Suprapubic skin (tissue), 4 donors: ENCODE measurements around the gene GALNT18. TPM values are rescaled to one million over a fixed set of nuclear protein-coding genes. Genes with fewer than 3 reads are reported as not detected.

ENCODE experiments used
- DNase-seq, 2 donors: peaks; one replicate each; pipeline ENCODE4 v3.0.0-alpha.2; 2019; ENCODE audit warnings: low spot score in 2 of 2
- H3K27ac ChIP-seq: fragments of 200-600 bp; sonication (generic); one replicate; pipeline ENCODE4 v1.5.1; 2019
- H3K27me3 ChIP-seq: fragments of 200-600 bp; sonication (generic); one replicate; pipeline ENCODE4 v1.5.1; 2019
- H3K36me3 ChIP-seq: fragments of 200-600 bp; sonication (generic); one replicate; pipeline ENCODE4 v1.5.1; 2019
- H3K4me1 ChIP-seq: fragments of 200-600 bp; sonication (generic); one replicate; pipeline ENCODE4 v1.5.1; 2019
- H3K4me3 ChIP-seq: fragments of 200-600 bp; sonication (generic); one replicate; pipeline ENCODE4 v1.5.1; 2019; ENCODE audit warnings: mild to moderate bottlenecking
- H3K9me3 ChIP-seq: fragments of 200-600 bp; sonication (generic); one replicate; pipeline ENCODE4 v1.5.1; 2019
- EP300 ChIP-seq: sonication (generic); formaldehyde crosslinking; IDR thresholded peaks from one replicate; pipeline ENCODE4 v1.6.1; 2017; ENCODE audit warnings: antibody characterized with exemption
- POLR2A ChIP-seq, 2 donors: fragments of 450-650 bp; IDR thresholded peaks; one replicate each; pipeline ENCODE4 v1.6.1; 2017; ENCODE audit warnings: antibody characterized with exemption in 2 of 2, mild to moderate bottlenecking in 2 of 2, moderate library complexity in 2 of 2
- POLR2AphosphoS5 ChIP-seq, 3 donors: sonication (generic); formaldehyde crosslinking; IDR thresholded peaks; one replicate each; pipeline ENCODE4 v1.6.1; 2017; ENCODE audit warnings: antibody characterized with exemption in 3 of 3
- WGBS: methylation state at CpG from one replicate; pipeline ENCODE4 v1.1.5; 2018; 5-methylcytosine and 5-hydroxymethylcytosine counted together
- total RNA-seq, 4 donors: library from RNA; depleted of rRNA; stranded (reverse); fragments of >200 nt; gene quantifications; one replicate each; pipeline ENCODE4 v1.1.0, GENCODE V29; 2016
- TF ChIP-seq, protein P1 (sequence below), 2 donors: fragments of 200-600 bp in 1 of 2; fragments of 450-650 bp in 1 of 2; sonication (generic) in 1 of 2; IDR thresholded peaks; one replicate each; pipeline ENCODE4 v1.5.1; 2016 to 2019; ENCODE audit warnings: antibody characterized with exemption in 2 of 2, mild to moderate bottlenecking in 1 of 2, moderate library complexity in 1 of 2

The GALNT18 gene
- total RNA-seq, 4 donors from 2014 or later = 20.6 to 26.0 (median 23.1) TPM

- Histone ChIP-seq H3K9me3 (no peaks in the 10 kb centered on the region), H3K27me3 (no peaks in the 10 kb centered on the region), H3K36me3 (no peaks in the 10 kb centered on the region), H3K4me3 (no peak overlapping the region), H3K4me1 (peaks cover 12% of the 10 kb centered on the region), H3K27ac (no peak overlapping the region)
- TF ChIP-seq, protein P1, sequence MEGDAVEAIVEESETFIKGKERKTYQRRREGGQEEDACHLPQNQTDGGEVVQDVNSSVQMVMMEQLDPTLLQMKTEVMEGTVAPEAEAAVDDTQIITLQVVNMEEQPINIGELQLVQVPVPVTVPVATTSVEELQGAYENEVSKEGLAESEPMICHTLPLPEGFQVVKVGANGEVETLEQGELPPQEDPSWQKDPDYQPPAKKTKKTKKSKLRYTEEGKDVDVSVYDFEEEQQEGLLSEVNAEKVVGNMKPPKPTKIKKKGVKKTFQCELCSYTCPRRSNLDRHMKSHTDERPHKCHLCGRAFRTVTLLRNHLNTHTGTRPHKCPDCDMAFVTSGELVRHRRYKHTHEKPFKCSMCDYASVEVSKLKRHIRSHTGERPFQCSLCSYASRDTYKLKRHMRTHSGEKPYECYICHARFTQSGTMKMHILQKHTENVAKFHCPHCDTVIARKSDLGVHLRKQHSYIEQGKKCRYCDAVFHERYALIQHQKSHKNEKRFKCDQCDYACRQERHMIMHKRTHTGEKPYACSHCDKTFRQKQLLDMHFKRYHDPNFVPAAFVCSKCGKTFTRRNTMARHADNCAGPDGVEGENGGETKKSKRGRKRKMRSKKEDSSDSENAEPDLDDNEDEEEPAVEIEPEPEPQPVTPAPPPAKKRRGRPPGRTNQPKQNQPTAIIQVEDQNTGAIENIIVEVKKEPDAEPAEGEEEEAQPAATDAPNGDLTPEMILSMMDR (IDR thresholded peaks at IDR 0.05) = no peak
- TF ChIP-seq POLR2AphosphoS5 (IDR thresholded peaks at IDR 0.05) (no peak), EP300 (no peak), POLR2A (IDR thresholded peaks at IDR 0.05) (no peak)
- no peak for DNase-seq
- 50% methylated on average over 4 of the region's 4 CpGs for WGBS
Observed at GRCh38 chr11:11415901-11416300, 205.9 kb downstream of the GALNT18 start.

DNA sequence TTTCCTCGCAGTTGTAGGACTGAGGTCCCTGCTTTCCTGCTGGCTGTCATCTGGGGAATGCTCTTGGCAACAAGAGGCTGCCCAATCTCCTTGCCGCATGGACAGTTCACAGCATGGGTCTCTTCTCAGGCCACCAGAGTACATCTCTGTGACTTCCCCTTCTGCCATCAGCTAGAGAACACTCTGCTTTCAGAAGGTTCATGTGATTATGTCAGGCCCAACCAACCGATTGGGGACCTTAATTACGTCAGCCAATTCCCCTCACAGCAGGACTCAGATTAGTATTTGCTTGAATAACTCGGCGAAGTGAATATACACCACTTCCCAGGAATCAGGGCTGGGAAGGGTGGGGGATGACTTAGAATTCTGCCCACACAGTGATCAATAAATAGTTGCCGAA, 206.8 kb downstream of the GALNT18 start:
- H3K27ac ChIP-seq = no peak overlapping the region
- no peaks in the 10 kb centered on the region for H3K36me3 ChIP-seq
- H3K27me3 ChIP-seq = no peaks in the 10 kb centered on the region
- no peaks in the 10 kb centered on the region for H3K9me3 ChIP-seq
- peaks cover 14% of the 10 kb centered on the region for H3K4me1 ChIP-seq
- WGBS = 94% methylated on average over 7 of the region's 7 CpGs
- H3K4me3 ChIP-seq = no peak overlapping the region
- DNase-seq = no peak
- TF ChIP-seq, protein P1 (IDR thresholded peaks at IDR 0.05) = no peak
- TF ChIP-seq EP300 = no peak
- no peak for TF ChIP-seq POLR2AphosphoS5 (IDR thresholded peaks at IDR 0.05)
- TF ChIP-seq POLR2A (IDR thresholded peaks at IDR 0.05) = no peak

- H3K27ac ChIP-seq = no peak overlapping the region
- no peaks in the 10 kb centered on the region for H3K36me3 ChIP-seq
- H3K4me1 ChIP-seq = peaks cover 26% of the 10 kb centered on the region
- no peak for TF ChIP-seq POLR2A (IDR thresholded peaks at IDR 0.05)
- no peak for TF ChIP-seq POLR2AphosphoS5 (IDR thresholded peaks at IDR 0.05)
- TF ChIP-seq, protein P1 (IDR thresholded peaks at IDR 0.05) = no peak
- no peak for TF ChIP-seq EP300
- no peaks in the 10 kb centered on the region for H3K9me3 ChIP-seq
- no peak overlapping the region for H3K4me3 ChIP-seq
- H3K27me3 ChIP-seq = no peaks in the 10 kb centered on the region
- DNase-seq = no peak
- WGBS = 75% methylated on average over 6 of the region's 6 CpGs
Observed at GRCh38 chr11:11413776-11414175, 208.0 kb downstream of the GALNT18 start.

- WGBS = 58% methylated on average over 8 of the region's 8 CpGs
Observed at GRCh38 chr11:11411401-11411985, 210.3 kb downstream of the GALNT18 start.

DNA sequence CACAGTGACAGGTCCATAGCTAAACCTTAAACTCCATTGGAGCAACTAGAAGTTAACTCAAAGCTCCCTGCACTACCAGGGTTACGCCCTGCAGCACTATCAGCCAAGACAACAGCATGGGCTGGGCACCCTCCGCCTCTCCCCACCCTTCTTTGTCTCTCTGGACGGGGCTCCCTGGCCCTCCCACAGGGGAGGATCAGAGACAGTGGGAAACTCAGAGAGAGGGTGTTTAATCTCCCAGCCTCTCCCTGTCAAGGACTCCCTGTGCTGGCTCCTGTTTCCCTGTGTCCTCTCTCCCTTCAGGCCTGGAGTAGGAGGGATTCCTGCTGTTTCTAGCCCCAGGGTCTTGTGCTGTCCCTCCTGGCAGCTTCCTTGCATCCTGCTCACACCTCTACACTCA, 211.9 kb downstream of the GALNT18 start:
- DNase-seq = no peak
- TF ChIP-seq, protein P1 (IDR thresholded peaks at IDR 0.05) = no peak
- TF ChIP-seq EP300 (no peak), POLR2AphosphoS5 (IDR thresholded peaks at IDR 0.05) (no peak), POLR2A (IDR thresholded peaks at IDR 0.05) (no peak)
- 43% methylated on average over 3 of the region's 3 CpGs for WGBS
- peaks cover 48% of the 10 kb centered on the region for H3K4me1 ChIP-seq
- no peaks in the 10 kb centered on the region for H3K27me3 ChIP-seq
- H3K36me3 ChIP-seq = no peaks in the 10 kb centered on the region
- H3K27ac ChIP-seq = no peak overlapping the region
- no peaks in the 10 kb centered on the region for H3K9me3 ChIP-seq
- no peak overlapping the region for H3K4me3 ChIP-seq

More at GRCh38 chr11:11411401-11411985, 210.3 kb downstream of the GALNT18 start:
- Histone ChIP-seq H3K27ac (no peak overlapping the region), H3K9me3 (no peaks in the 10 kb centered on the region), H3K4me1 (peaks cover 45% of the 10 kb centered on the region), H3K36me3 (no peaks in the 10 kb centered on the region), H3K4me3 (no peak overlapping the region), H3K27me3 (no peaks in the 10 kb centered on the region)
- no peak for DNase-seq
- TF ChIP-seq POLR2A (IDR thresholded peaks at IDR 0.05) (no peak), EP300 (no peak)

GRCh38 chr11:11409224-11409623, 212.6 kb downstream of the GALNT18 start:
- Histone ChIP-seq H3K4me3 (no peak overlapping the region), H3K27me3 (no peaks in the 10 kb centered on the region), H3K9me3 (no peaks in the 10 kb centered on the region), H3K4me1 (peaks cover 50% of the 10 kb centered on the region), H3K36me3 (no peaks in the 10 kb centered on the region), H3K27ac (no peak overlapping the region)
- no peak for DNase-seq
- WGBS = 52% methylated on average over 4 of the region's 6 CpGs
- TF ChIP-seq POLR2AphosphoS5 (IDR thresholded peaks at IDR 0.05) (no peak), EP300 (no peak), POLR2A (IDR thresholded peaks at IDR 0.05) (no peak)
- TF ChIP-seq, protein P1 (IDR thresholded peaks at IDR 0.05) = no peak
